Measurements from ENCODE around the gene CHRNA4. TPM values are rescaled to one million over a fixed set of nuclear protein-coding genes. Genes with fewer than 3 reads are reported as not detected.
"Not testable (repeated sequence)": the region's sequence is repeated elsewhere in the genome, so short reads cannot be mapped to it uniquely, and the experiment has no call there.

The CHRNA4 gene
- total RNA-seq, 4 donors from 2014 or later: 0.54 to 6.3 (median 1.9) TPM

- peaks cover 8 to 15% of the 10 kb centered on the region in 2 donors for H3K4me1 ChIP-seq
- intact Hi-C loops (cut with DNase I): no loop called here
- H3K27me3 ChIP-seq: no peaks in the 10 kb centered on the region
- no peaks in the 10 kb centered on the region for H3K36me3 ChIP-seq
- no peak overlapping the region for H3K4me3 ChIP-seq (replicated peaks in 1 of 3)
- 84% methylated on average over 12 of the region's 12 CpGs for WGBS, 2 donors
- no peak for DNase-seq
- no peak for TF ChIP-seq POLR2A (IDR thresholded peaks at IDR 0.05)
- TF ChIP-seq, protein P1, sequence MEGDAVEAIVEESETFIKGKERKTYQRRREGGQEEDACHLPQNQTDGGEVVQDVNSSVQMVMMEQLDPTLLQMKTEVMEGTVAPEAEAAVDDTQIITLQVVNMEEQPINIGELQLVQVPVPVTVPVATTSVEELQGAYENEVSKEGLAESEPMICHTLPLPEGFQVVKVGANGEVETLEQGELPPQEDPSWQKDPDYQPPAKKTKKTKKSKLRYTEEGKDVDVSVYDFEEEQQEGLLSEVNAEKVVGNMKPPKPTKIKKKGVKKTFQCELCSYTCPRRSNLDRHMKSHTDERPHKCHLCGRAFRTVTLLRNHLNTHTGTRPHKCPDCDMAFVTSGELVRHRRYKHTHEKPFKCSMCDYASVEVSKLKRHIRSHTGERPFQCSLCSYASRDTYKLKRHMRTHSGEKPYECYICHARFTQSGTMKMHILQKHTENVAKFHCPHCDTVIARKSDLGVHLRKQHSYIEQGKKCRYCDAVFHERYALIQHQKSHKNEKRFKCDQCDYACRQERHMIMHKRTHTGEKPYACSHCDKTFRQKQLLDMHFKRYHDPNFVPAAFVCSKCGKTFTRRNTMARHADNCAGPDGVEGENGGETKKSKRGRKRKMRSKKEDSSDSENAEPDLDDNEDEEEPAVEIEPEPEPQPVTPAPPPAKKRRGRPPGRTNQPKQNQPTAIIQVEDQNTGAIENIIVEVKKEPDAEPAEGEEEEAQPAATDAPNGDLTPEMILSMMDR (IDR thresholded peaks at IDR 0.05): no peak
- no peak overlapping the region for H3K27ac ChIP-seq
- no peaks in the 10 kb centered on the region for H3K9me3 ChIP-seq
Observed at GRCh38 chr20:63337786-63338420, 23.2 kb downstream of the CHRNA4 start.

DNA sequence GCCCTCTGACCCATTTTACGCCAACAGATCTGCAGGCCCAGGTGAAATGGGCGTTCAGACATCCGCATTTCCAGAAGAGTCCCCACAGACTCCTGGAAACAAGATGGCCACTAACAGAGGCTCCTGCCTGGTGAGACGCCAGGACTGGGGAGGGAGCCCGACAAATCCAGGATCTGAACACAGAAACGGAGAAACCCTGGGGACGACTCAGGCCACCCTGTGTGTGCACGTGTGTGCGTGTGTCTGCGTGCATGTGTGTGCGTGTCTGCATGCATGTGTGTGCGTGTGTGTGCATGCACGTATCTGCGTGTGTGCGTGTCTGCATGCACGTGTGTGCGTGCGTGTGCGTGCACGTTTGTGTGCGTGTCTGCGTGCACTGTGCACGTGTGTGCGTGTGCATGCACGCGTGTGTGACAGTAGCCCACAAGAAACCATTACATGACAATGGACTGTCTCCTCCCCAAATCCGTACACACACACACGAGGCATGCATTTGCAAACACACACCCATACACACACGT, 24.9 kb downstream of the CHRNA4 start:
- TF ChIP-seq, protein P1 (IDR thresholded peaks at IDR 0.05): no peak
- TF ChIP-seq POLR2A (IDR thresholded peaks at IDR 0.05): no peak
- intact Hi-C loops (cut with DNase I): no loop called here
- H3K36me3 ChIP-seq: no peaks in the 10 kb centered on the region
- H3K4me1 ChIP-seq: peaks cover 8 to 15% of the 10 kb centered on the region in 2 donors
- DNase-seq: no peak
- WGBS, 2 donors: 91 to 95% methylated on average over 29 of the region's 29 CpGs
- no peak overlapping the region for H3K4me3 ChIP-seq (replicated peaks in 1 of 3)
- no peak overlapping the region for H3K27ac ChIP-seq
- no peaks in the 10 kb centered on the region for H3K27me3 ChIP-seq
- no peaks in the 10 kb centered on the region for H3K9me3 ChIP-seq

DNA sequence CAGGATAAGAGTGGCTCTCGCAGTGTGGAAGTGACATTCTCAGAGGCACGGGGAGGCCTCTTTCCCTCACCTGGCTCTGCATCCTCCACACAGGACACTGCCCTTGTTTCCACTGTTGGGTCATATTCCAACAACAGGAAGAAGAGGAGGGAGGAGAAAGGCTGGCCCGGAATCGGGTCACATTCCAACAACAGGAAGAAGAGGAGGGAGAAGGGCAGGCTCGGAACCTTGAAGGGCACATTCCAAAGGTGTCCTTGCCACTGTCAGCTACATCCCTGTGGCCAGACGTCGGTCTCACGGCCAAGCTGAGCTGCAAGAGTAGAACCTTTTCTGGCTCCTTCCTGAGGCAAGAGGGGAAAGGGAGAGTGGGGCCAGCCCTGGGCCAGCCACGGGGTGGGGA, 25.4 kb downstream of the CHRNA4 start:
- no peak overlapping the region for H3K4me3 ChIP-seq (replicated peaks in 1 of 3)
- intact Hi-C loops (cut with DNase I): no loop called here
- no peak for DNase-seq
- TF ChIP-seq, protein P1 (IDR thresholded peaks at IDR 0.05): no peak
- no peak for TF ChIP-seq POLR2A (IDR thresholded peaks at IDR 0.05)
- no peaks in the 10 kb centered on the region for H3K36me3 ChIP-seq
- no peaks in the 10 kb centered on the region for H3K9me3 ChIP-seq
- no peak overlapping the region for H3K27ac ChIP-seq
- WGBS, 2 donors: 42 to 53% methylated on average over 9 of the region's 9 CpGs
- H3K4me1 ChIP-seq: peaks cover 11 to 16% of the 10 kb centered on the region in 2 donors
- no peaks in the 10 kb centered on the region for H3K27me3 ChIP-seq

- not testable (repeated sequence) for H3K4me3 ChIP-seq (replicated peaks in 1 of 3); H3K27me3 ChIP-seq
- 92 to 100% methylated on average over 4 to 9 of the region's 9 CpGs for WGBS, 2 donors
Observed at GRCh38 chr20:63335060-63335459, 26.1 kb downstream of the CHRNA4 start.

DNA sequence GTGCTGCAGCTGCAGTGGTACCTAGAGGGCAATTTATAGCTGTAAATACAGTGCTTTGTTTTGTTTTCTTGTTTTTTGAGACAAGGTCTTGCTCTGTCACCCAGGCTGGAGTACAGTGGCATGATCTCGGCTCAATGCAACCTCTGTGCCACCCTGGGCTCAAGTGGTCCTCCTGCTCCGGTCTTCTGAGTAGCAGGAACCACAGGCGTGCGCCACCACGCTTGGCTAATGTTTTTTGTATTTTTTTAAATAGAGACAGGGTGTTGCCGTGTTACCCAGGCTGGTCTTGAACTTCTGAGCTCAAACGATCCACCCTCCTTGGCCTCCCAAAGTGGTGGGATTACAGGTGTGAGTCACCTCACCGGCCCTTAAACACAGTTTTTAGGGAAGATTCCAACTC, 26.8 kb downstream of the CHRNA4 start:
- Histone ChIP-seq H3K4me3 (replicated peaks in 1 of 3) (no peak overlapping the region), H3K9me3 (no peaks in the 10 kb centered on the region), H3K36me3 (no peaks in the 10 kb centered on the region), H3K27ac (no peak overlapping the region), H3K4me1 (peaks cover 18 to 25% of the 10 kb centered on the region in 2 donors), H3K27me3 (no peaks in the 10 kb centered on the region)
- DNase-seq: peak; percentile 55 to 65
- WGBS, 2 donors: 52 to 66% methylated on average over 8 of the region's 8 CpGs
- intact Hi-C loops (cut with DNase I): no loop called here
- TF ChIP-seq, protein P1 (IDR thresholded peaks at IDR 0.05): no peak

More at GRCh38 chr20:63335060-63335459, 26.1 kb downstream of the CHRNA4 start:
- intact Hi-C loops (cut with DNase I); H3K9me3 ChIP-seq; DNase-seq; H3K27ac ChIP-seq; H3K36me3 ChIP-seq: not testable (repeated sequence)
- peaks cover 18 to 23% of the 10 kb centered on the region in 2 donors for H3K4me1 ChIP-seq
